Pancreas (tissue), 10 donors: ENCODE measurements around the gene DDAH1. TPM values are rescaled to one million over a fixed set of nuclear protein-coding genes. Genes with fewer than 3 reads are reported as not detected.

ENCODE experiments used
- ATAC-seq, 4 donors: fragments of 200-7000 bp; cut with Tn5 transposase; one replicate each; pipeline versions ENCODE4 v1.8.0 to v1.9.1; 2020; ENCODE audit warnings: mild to moderate bottlenecking in 4 of 4, moderate library complexity in 4 of 4
- DNase-seq, 6 donors: peaks; one replicate each; pipeline ENCODE4 v3.0.0-alpha.2; 2020
- FAIRE-seq: peaks from 2 replicates; lab custom pipeline; 2012; peaks lifted over from hg19 to GRCh38; lab: Jason Lieb, UNC
- H3K27ac ChIP-seq, 4 donors: fragments of 200-600 bp; sonication (generic); 1 replicate in 3 of 4; 2 replicates in 1 of 4; pipeline versions ENCODE4 v1.5.0 to v1.8.0; 2020
- H3K27me3 ChIP-seq, 4 donors: fragments of 200-600 bp; one replicate each; pipeline ENCODE4 v1.8.0; 2021
- H3K36me3 ChIP-seq, 3 donors: fragments of 200-600 bp; sonication (generic) in 1 of 3; one replicate each; pipeline versions ENCODE4 v1.5.0 to v1.8.0; 2020 to 2021
- H3K4me1 ChIP-seq, 3 donors: fragments of 200-600 bp; one replicate each; pipeline ENCODE4 v1.8.0; 2021
- H3K4me3 ChIP-seq, 4 donors: fragments of 200-600 bp; sonication (generic) in 2 of 4; one replicate each; pipeline versions ENCODE4 v1.5.0 to v1.8.0; 2020 to 2021
- H3K9me3 ChIP-seq, 4 donors: fragments of 200-600 bp; one replicate each; pipeline ENCODE4 v1.8.0; 2021
- CTCF ChIP-seq, 4 donors: fragments of 200-600 bp; sonication (generic) in 3 of 4; IDR thresholded peaks; one replicate each; pipeline versions ENCODE4 v1.5.0 to v1.8.0; 2021; ENCODE audit warnings: antibody characterized with exemption in 4 of 4
- WGBS, 2 donors: extraction: QIAGEN DNeasy Blood & Tissue Kit; methylation state at CpG; one replicate each; pipeline ENCODE4 v1.1.7; 2013; 5-methylcytosine and 5-hydroxymethylcytosine counted together
- intact Hi-C, 3 donors: fragments of 100-400 bp; cut with DNase I; formaldehyde crosslinking; loops; one replicate each; pipeline versions ENCODE4 v1.11.1 to v1.14.2; 2022
- polyA plus RNA-seq, 2 donors: library from polyadenylated mRNA; stranded (reverse); fragments of 200-250 nt; gene quantifications; one replicate each; pipeline ENCODE4 v1.2.3, GENCODE V29; 2013
- total RNA-seq, 6 donors: library from RNA; stranded (reverse); fragmentation: NEBNext Ultra II Directional in 4 of 6; extraction: Animal tissue kit (Norgen Biotek cat#: 25700) in 4 of 6; gene quantifications; one replicate each; pipeline versions ENCODE4 v1.2.1 to v1.2.4, GENCODE V29; 2021 to 2023
- donor health status: healthy with polysubstance abuse.
- donor health status: DM: no; HTN: no; CAD: no; lungs with moderate emphysema.
- donor health status: DM: no; HTN: no; CAD: no.
- donor health status: control.
- donor health status: control.
- donor health status: Bipolar disorder and iron deficiency.
- donor health status: DM: yes; HTN: yes; CAD: no.
- donor health status: DM: no; HTN: no; CAD: no.
- donor health status: DM: no; HTN: no; CAD: no.
- donor health status: DM: yes; HTN: yes; CAD: no.

The DDAH1 gene
- total and polyA plus RNA-seq, 8 donors, result 8.1 to 34.2 (median 22.2) TPM

GRCh38 chr1:85450832-85451231, 14.1 kb downstream of the DDAH1 start:
- no peaks in the 10 kb centered on the region for H3K9me3 ChIP-seq
- no peaks in the 10 kb centered on the region for H3K36me3 ChIP-seq
- WGBS, 2 donors, result 94 to 98% methylated on average over 2 of the region's 2 CpGs
- no peak for DNase-seq
- no peak overlapping the region for H3K4me3 ChIP-seq
- peak in 1 of 4 donors; percentile 32 for ATAC-seq
- no peak for FAIRE-seq
- H3K27ac ChIP-seq, result no peak overlapping the region
- intact Hi-C loops, result no loop called here
- no peaks in the 10 kb centered on the region for H3K27me3 ChIP-seq
- H3K4me1 ChIP-seq, result peaks cover 17 to 35% (median 21%) of the 10 kb centered on the region in 3 donors
- TF ChIP-seq CTCF (IDR thresholded peaks at IDR 0.05), result no peak

- FAIRE-seq (no peak), DNase-seq (peak in 1 of 6 donors; percentile 23), ATAC-seq (peak in 1 of 4 donors; percentile 21)
- peaks cover 12 to 22% (median 14%) of the 10 kb centered on the region in 3 donors for H3K4me1 ChIP-seq
- no peaks in the 10 kb centered on the region for H3K36me3 ChIP-seq
- no peaks in the 10 kb centered on the region for H3K27me3 ChIP-seq
- H3K4me3 ChIP-seq, result no peak overlapping the region
- no peaks in the 10 kb centered on the region for H3K9me3 ChIP-seq
- peak overlapping the region in 1 of 4 donors; percentile 5 for H3K27ac ChIP-seq
- TF ChIP-seq CTCF (IDR thresholded peaks at IDR 0.05), result no peak
- intact Hi-C loops, result no loop called here
- 46 to 50% methylated on average over 3 of the region's 3 CpGs for WGBS, 2 donors
Observed at GRCh38 chr1:85449356-85449755, 15.6 kb downstream of the DDAH1 start.

- FAIRE-seq, result peak; percentile 29
- ATAC-seq, result no peak
- no peak overlapping the region for H3K27ac ChIP-seq
Observed at GRCh38 chr1:85448358-85448757, 16.6 kb downstream of the DDAH1 start.

DNA sequence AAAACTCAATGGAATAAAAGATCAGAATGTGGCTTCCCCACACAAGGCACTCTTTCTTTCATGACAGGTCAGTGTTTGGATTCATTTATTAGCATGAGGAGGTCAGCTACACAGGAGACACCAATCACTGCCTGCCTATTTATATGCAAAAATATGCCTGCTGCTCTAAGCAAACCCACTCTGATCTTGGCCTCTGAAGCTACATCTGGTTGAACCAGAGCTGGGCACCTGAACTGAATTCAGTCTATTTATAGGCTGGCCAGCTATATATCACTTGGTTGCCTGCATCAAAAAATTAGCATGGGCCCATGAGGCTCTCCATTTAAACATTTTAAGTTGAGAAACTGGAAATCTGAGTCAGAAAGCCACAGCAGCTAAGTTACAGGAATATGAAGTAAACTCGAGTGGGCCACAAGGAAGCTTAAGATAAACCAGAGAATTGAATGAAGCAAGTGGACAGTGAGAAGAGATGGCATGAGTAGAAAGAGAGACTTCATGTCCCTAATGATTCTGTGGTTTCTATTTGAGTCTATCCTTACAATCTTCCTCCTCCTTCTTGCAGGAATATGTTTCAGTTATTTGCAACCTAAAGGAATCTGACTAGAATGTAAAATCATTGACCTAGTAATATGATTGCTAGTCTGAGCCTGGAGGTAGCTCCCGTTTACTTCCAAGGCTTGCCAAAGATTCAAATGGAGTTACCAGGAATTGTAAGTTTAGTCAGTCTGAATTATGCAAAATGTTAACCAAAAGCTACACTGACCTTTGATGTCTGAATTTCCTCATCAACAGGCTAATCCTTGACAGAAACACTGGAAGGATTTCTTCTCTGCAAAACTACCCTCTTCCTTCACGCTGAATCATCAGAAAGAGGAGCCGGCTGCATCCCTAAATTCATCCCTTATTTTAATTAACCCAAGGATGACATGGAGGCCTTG, 17.7 kb downstream of the DDAH1 start:
- FAIRE-seq, result no peak
- 78 to 80% methylated on average over 4 of the region's 4 CpGs for WGBS, 2 donors
- intact Hi-C loops, result no loop called here

More at GRCh38 chr1:85448358-85448757, 16.6 kb downstream of the DDAH1 start:
- DNase-seq, result no peak
- Histone ChIP-seq H3K27me3 (no peaks in the 10 kb centered on the region), H3K4me1 (peaks cover 6 to 17% (median 12%) of the 10 kb centered on the region in 3 donors), H3K9me3 (no peaks in the 10 kb centered on the region), H3K36me3 (no peaks in the 10 kb centered on the region), H3K4me3 (no peak overlapping the region)
- intact Hi-C loops, result no loop called here
- WGBS, 2 donors, result 79 to 84% methylated on average over 2 of the region's 2 CpGs
- TF ChIP-seq CTCF (IDR thresholded peaks at IDR 0.05), result no peak

More for the DNA sequence above, 17.7 kb downstream of the DDAH1 start:
- Histone ChIP-seq H3K27ac (no peak overlapping the region), H3K36me3 (no peaks in the 10 kb centered on the region), H3K4me3 (no peak overlapping the region), H3K9me3 (no peaks in the 10 kb centered on the region), H3K27me3 (no peaks in the 10 kb centered on the region), H3K4me1 (peaks cover 0 to 15% (median 6%) of the 10 kb centered on the region in 3 donors)
- no peak for TF ChIP-seq CTCF (IDR thresholded peaks at IDR 0.05)
- peak in 2 of 4 donors; percentile 20 to 47 for ATAC-seq
- no peak for DNase-seq
